HUDEP-2 (cell line): ENCODE results near the gene MTARC1.

Experiments
- DNase-seq, 76 experiments: peaks; one replicate each; lab custom pipeline; 2025; ENCODE audit not compliant: unreplicated experiment in 76 of 76; lab: John Stamatoyannopoulos, UW

MTARC1 gene

DNA sequence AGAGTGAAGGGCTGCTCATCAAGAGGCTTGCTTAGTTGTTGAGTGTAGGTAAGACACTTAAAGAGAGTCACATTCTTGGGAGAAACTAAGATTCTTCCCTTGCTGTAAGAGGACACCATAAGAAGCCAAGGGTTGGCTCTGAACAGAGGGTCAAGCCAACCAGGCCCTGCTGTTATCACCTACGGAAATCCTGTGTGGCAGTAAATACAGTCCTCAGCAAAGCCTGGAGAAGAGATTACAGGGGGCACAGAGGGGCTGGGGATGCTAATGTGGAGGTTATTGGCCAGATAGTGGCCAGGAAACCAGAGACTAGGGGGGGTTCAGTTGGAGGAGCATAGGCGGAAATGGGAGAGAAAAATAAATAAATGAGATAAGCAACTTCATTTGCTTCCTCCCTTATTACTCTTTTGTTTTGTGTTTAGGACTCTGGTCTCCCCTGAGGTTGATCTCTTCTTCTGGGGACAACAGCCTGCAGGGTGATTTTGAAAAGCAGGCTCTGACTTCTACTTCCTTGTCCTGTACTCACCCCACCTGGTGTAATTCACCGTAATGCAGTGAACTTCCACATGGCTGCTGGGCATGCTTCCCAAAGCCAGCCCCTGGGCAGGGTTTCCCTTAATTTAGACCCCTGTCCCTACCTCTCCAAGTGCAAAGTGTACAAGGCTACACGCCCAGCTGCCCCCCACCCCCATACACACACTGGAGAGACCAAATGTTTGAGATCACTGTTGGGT is 40.9 kb downstream of the MTARC1 start:
- no peak for DNase-seq

GRCh38 chr1:220828179-220828490 is 41.4 kb downstream of the MTARC1 start:
- no peak for DNase-seq

GRCh38 chr1:220828950-220829586 is 42.4 kb downstream of the MTARC1 start:
- DNase-seq: no peak

DNA sequence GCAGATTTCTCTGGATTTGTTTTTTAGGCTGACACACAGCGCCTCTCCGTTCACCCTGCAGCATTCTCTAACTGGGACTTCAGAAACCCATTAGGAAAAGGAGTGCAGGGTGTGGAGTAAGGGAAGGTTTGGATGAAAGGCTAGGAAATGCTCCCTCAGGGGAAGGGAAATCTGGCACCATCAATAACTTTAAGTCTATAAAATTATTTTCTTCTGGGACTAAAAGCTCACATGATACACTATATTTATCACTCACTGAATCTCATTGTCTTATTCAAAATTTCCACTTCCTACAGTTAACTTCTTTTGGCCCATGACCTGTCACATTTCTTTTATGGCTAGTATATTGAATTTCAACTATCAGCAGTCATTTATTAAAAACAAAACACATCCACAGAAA is 46.7 kb downstream of the MTARC1 start:
- DNase-seq: no peak

DNA sequence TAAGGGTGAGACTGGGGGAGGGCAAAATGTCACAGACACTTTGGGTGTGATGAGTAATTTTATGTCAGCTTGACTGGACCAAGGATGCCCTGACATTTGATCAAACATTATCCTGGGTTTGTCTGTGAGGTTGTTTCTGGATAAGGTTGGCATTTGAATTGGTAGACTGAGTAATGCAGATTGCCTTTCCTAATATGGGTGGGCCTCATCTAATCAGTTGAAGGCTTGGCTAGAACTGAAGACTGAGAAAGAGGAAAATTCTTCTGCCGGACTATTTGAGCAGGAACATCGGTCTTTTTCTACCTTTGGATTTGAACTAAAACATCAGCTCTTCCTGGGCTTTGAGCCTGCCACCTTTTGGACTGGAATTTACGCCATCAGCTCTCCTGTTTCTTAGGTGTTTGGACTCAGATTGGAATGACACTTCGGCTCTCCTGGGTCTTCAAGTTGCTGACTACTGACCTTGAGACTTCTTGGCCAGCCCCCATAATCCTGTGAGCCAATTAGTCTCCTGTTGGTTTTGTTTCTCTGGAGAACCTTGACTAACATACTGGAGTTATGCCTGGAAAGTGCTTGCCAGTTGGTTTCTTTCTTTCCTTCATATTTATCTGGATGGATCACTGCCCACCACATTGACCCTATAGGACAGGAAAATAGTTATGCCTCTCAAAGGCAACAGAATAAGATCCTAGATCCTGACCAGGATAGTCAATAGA is 47.6 kb downstream of the MTARC1 start:
- no peak for DNase-seq
